Measurements from ENCODE around the gene GNG12.

The GNG12 gene

DNA sequence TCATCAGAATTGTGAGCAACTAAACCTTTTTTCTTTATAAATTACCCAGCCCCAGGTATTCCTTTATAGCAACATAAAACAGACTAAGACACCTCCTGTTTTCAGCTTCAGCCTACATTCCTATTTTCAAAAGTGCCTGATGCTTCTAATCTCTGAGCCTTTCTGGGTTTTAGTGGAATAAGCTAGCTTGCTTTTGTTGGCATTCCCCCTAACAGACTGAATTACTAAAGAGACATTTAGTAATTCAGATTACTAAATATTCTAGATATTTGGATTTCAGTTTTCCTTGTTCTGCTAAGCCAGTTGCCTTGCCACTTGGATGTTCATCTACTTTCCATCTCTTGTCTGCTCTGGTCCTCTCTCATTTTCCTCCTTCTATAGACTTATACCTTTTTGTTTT, 10.5 kb upstream of the GNG12 start:
- TF ChIP-seq, protein P1, sequence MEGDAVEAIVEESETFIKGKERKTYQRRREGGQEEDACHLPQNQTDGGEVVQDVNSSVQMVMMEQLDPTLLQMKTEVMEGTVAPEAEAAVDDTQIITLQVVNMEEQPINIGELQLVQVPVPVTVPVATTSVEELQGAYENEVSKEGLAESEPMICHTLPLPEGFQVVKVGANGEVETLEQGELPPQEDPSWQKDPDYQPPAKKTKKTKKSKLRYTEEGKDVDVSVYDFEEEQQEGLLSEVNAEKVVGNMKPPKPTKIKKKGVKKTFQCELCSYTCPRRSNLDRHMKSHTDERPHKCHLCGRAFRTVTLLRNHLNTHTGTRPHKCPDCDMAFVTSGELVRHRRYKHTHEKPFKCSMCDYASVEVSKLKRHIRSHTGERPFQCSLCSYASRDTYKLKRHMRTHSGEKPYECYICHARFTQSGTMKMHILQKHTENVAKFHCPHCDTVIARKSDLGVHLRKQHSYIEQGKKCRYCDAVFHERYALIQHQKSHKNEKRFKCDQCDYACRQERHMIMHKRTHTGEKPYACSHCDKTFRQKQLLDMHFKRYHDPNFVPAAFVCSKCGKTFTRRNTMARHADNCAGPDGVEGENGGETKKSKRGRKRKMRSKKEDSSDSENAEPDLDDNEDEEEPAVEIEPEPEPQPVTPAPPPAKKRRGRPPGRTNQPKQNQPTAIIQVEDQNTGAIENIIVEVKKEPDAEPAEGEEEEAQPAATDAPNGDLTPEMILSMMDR (IDR thresholded peaks at IDR 0.05; ENCODE audit: low read depth, low read length, missing control alignments), result no peak
- no peak for DNase-seq (ENCODE audit: low read depth)
- no peak overlapping the region for H3K4me3 ChIP-seq (ENCODE audit: low read depth, low read length)

DNA sequence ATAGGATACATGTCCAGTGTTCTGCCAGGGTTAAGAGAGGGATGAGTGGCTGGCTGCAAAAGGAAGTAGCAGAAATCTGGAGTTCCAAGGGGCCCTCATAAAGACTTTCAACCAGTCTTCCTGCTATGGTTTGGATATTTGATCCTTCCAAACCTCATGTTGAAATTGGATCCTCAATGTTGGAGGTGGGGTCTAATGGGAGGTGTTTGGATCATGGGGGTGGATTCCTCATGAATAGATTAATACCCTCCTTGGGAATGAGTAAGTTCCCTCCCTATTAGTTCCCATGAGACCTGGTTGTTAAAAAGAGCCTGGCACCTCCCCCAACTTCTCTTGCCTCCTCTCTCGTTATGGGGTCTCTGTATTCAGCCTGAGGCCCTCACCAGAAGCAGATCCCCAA, 10.1 kb upstream of the GNG12 start:
- DNase-seq (ENCODE audit: low read depth), result no peak
- H3K4me3 ChIP-seq (ENCODE audit: low read depth, low read length), result no peak overlapping the region
- TF ChIP-seq, protein P1 (IDR thresholded peaks at IDR 0.05; ENCODE audit: low read depth, low read length, missing control alignments), result no peak

DNA sequence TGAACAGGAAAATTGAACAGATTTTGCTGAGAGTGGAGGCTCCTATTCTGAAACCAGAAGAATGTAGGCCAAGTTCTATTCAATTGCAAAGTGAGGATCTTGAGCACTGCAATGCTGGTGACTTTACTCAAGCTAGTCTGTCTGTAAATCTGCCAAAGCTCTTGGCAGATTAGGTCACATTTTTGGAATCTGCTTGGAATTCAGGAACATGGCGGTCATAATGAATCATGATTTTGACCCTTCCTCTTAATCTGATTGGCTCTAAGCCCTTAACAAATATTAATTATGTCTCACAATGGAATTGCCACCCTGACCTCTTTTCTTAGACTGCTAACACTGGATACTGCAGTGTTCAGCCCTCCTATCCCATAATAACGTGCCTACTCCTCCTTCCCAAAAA, 7.2 kb upstream of the GNG12 start:
- no peak for DNase-seq (ENCODE audit: low read depth)
- TF ChIP-seq, protein P1 (IDR thresholded peaks at IDR 0.05; ENCODE audit: low read depth, low read length, missing control alignments), result no peak
- no peak overlapping the region for H3K4me3 ChIP-seq (ENCODE audit: low read depth, low read length)

DNA sequence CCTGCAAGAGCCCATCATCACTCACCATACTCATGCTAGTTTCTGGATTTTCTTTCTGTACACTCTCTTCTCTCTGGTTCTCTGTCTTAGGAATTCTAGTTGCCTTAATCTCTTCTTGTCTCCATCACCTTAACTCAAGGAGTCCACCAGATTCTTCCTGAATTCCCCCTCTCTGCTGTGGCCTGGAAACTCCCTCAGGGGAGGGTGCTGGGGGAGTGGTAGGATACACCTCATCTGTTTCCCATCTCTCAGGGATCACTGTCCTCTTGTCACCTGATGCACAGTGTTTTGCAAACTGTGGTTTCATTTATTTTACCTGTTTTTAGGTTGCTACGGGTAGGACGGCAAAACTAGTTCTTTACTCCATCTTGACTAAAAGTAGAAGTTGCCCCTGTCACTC, 6.6 kb upstream of the GNG12 start:
- no peak overlapping the region for H3K4me3 ChIP-seq (ENCODE audit: low read depth, low read length)
- DNase-seq (ENCODE audit: low read depth), result no peak
- TF ChIP-seq, protein P1 (IDR thresholded peaks at IDR 0.05; ENCODE audit: low read depth, low read length, missing control alignments), result no peak

DNA sequence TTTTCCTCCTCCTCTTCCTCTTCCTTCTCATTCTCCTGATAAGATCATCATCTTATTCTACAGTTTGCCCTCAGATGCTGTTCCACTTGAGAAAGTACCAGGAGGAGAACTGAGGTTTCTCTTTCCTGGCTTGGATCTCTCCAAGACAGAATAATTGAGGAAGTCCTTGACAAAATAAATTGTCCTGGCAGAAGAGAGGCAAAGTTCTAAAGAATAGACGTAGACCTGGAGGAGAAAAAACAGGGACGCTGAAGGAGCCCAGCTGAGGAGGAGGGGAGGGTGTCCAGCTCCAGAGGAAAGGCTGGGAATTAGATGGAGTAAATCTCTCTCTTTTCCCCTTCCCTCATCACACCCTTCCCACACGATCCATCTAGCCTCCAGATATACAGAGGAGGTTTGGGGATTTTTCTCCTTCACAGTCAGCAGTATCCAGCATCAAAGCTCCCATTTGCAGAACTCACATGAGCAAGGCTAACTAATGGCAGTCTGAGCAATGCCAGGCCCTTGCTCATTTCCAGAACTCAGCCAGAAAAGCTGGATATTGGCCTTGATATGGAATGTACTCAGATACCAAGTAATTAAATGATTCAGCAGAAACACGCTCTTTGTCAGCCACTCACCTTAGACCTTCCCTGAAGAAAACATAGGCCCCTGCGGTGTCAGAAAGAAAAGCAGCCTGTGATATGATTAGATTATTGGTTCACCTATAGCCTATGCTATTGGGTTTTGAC, 5.1 kb upstream of the GNG12 start:
- no peak for DNase-seq (ENCODE audit: low read depth)
- no peak overlapping the region for H3K4me3 ChIP-seq (ENCODE audit: low read depth, low read length)
- TF ChIP-seq, protein P1 (IDR thresholded peaks at IDR 0.05; ENCODE audit: low read depth, low read length, missing control alignments), result no peak

DNA sequence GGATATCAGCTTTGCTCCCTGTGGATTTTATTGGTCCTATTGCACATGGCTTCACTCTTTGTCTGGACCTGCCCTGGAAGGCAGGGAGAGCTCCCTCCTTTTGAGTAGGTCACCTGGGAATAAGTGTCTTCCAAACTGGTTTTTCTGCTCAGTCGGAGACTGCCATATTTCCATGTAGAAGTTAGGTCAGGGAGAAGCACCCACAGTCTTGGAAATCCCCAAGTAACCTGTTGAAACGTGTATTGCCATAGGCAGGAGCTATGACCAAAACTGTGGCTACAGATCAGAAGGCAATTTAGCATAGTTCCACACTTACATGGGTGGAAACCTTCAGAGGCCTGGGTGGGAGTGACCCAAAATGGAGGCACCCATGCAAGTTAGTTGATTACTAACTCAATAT, 3.5 kb upstream of the GNG12 start:
- no peak overlapping the region for H3K4me3 ChIP-seq (ENCODE audit: low read depth, low read length)
- TF ChIP-seq, protein P1 (IDR thresholded peaks at IDR 0.05; ENCODE audit: low read depth, low read length, missing control alignments), result no peak
- DNase-seq (ENCODE audit: low read depth), result no peak

Data from GM12864 (cell line).